Stimulated activated CD4-positive, alpha-beta T cell treated with anti-CD3 and anti-CD28 coated beads, TNF-alpha, amount 100 ng/mL, for 1 hour (primary cell): Measurements from ENCODE around the gene GSTM5.
"Not testable (repeated sequence)": the region's sequence is repeated elsewhere in the genome, so short reads cannot be mapped to it uniquely, and the experiment has no call there.

Source experiments
- DNase-seq, 3 donors: peaks; one replicate each; pipeline ENCODE4 v3.0.0-alpha.2; 2020; ENCODE audit warnings: low read depth in 3 of 3, low spot score in 1 of 3

Gene GSTM5

DNA sequence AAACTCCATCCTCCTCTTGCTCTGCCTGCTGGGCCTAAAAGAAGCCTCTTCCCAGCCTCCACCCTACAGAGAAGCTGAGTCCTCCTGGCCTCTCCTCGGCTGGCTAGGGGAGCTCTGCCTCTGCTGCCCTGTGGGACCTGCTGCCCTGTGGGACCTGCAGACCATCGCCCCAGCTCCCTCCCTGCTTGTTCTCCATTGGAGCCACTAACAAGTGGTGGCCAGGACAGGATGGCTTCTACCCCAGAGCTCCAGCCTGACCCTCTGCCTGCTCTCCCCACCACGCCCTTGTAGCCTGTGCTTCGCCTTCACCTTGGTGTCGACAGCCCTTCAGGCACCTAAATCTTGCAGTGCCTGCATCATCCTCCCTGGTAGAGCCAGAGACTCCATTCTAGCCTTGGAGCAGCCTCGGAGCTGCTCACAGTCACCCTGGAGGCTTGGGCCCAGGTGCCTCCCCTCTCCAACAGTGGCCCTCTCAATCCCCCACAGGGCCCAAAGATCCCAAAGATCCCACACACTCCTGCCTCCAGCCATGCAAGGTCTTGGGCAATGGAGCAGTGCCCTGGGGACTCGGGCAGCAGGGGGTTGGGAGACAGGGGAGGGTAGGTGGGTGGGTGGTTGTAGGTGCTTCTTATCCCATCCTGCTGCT is 48.7 kb downstream of the GSTM5 start:
- DNase-seq = no peak

DNA sequence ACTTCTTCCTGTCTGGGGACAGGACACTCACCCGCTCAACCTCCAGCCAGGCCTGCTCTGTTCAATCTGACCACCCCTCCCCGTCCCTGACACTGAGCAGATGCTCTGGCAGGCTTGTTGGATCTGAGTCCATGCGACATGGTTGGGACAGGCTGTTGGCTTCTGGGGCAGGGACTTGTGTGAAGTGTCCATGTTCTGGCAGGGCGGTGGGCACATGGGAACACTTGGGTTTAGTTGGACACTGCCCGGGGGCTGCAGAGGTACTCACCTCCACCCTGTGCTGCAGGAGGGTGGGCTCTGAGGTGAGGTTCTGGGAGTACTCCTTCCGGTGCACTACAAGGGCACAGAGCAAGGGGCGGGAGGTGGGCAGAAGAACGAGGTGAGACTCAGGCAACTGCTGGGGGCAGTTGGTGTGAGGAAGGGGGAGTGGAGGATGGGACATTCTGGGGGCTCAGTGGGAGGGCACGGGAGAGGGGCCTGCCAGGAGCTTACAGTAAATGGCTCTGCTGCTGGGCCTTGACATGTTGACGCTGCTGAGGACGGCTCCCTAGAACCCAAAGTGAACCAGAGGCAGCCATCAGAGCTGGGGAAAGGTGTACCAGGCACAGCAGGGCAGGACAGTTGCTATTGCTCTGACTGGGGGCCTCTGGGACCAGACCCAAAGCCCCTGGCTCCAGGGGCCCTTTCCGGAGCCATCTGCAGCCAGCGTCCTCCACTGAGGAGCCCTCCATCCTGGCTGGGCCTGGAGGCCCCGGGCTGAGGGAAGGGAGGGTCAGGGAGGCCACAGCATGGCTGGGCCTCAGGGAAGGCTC is 49.4 kb downstream of the GSTM5 start:
- DNase-seq = no peak

DNA sequence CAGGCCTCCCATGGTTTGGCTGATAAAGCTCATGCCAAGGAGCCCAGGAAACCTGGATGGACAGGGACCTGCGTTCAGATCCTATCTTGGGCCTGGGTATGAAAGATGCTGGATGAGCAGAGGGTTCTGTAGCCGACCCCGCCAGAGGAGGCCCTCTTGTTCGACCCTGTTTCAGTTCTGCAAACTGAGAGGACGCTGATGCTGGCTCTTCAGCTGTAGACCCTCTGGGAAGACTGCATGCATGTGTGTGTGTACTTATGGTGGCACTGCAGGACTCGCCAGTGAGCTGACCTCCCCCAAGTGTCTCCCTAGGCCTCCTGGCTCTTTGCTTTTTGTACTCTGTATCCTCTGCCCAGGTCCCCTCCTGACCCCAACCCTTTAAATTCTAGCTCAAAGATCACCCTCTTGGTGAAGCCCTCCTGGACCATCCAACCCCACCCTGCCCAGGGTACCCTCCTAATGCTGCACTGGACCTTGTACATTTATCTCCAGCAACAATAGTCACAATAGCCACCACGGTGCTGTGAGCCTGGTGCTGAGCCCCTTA is 50.1 kb downstream of the GSTM5 start:
- no peak for DNase-seq

DNA sequence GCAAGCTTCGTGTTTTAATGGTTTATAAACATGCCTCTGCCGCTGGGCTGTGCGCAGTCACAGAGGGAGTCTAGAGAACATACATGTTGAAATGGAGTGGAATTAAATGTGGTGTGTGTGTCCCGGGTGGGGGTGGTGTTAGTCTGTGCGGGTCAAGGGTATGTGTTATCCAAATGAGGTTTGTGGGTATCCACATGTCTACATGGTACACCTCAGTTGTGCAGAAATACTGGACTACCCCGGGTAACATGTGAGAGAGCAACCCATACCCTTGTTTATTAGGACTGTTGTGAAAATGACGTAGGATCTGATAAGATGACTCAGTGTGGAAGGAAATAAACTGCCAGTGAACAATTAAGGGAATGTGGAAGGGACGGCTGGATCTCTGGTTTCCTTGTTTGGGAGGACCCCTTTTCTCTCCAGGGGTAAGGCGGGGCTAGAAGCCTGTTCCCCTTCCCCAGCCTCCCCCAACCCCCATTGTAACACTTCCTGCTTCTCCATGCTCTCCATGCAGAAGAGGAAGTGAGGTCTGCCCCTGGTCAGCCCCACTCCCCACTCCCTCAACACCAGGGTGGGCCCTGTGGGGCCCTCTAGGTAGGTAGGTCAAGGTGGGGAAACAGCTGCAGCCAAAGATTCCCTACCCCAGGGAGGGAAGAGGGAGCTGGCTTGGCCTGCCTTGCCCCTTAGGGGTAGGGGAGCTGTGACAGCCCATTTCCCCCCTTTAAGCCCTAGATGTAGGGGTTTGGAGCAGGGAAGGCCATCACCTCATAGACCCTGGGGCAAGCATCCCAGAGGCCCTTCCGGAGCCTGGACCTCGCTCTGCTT is 51.0 kb downstream of the GSTM5 start:
- no peak for DNase-seq

DNA sequence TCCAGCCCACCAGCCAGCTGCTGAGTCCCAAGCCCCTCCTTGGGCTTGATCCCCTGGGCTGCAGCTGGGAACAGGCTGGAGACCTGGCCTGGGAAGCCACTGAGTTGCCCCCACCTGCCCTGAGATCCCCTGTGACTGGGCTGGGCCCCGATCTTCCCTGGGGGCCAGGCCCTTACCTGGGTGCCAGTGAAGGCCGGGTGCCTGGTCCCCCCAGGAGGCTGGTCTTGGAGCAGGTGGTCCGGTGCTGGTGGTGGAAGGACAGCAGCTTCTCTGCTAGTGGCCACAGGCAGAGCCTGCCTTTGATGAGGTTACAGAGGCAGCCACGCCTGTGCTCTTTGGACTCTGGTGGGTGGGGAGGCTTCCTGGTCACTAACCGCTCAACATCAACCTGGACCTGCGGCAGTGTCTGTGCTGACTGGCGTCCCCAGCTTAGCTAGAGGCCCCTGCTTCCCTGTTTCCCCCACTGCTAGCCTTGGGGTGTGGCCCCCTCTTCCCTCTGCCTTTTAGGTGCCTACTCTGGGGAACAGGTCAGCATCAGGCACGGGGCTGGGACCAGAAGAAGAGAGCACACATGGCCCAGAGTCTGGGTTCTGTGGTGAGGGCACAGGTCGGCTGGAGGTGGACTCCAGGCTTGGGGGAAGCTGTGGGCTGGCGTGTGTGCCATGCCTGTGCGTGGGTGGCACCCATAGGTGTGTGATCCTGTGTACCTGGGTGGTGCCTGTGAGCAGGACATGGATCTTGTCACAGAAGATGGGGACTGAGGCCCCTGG is 51.8 kb downstream of the GSTM5 start, which contains the start of gene EPS8L3:
EPS8L3 (minus strand) TSS at position 278 of the 770 bp plus-strand sequence. CDS start 2,174 bp downstream, outside the sequence.
- no peak for DNase-seq

DNA sequence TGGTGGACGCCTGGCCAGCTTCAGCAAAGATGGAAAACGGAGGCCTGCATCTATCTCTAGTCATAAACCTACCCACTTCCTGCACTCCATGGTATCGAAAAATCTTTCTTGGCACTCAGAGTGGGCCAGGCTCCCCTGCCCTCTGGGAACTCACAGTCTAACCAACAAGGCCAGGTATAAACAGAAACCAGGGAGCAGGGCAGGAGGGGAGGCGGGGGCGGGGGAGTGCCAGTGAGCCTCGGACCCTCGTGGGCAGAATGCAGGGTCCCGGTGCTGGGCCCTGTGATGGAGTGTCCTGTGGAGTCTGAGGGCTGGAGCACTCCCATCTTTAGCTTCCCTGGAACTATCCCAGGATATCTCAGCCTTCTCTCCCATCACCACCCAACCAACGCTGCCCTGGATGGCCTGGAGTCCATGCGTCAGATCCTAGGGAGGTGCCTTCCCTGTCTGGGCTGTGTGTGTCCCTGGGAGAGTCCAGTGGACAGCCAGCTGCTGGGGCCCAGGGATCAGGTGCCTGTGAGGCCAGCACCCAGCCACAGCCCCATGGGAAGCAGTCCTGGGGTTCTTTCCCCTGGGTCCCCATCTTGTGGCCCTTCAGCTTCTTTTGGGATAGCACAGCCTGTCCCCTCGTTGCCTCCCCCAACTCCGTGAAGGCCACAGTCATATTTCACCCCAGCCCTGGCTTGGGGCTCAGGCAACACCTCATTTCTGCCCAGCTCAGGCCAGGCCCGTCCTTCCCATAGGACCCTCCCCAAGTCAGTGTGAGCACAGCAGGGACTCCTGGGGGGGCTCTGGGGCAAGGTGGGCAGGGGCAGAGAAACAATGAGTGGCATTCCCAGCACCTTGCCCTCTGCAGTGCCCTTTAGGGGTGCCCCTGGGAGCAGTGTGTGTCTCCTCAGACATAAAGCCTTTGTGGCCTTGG is 52.8 kb downstream of the GSTM5 start:
- DNase-seq = no peak

DNA sequence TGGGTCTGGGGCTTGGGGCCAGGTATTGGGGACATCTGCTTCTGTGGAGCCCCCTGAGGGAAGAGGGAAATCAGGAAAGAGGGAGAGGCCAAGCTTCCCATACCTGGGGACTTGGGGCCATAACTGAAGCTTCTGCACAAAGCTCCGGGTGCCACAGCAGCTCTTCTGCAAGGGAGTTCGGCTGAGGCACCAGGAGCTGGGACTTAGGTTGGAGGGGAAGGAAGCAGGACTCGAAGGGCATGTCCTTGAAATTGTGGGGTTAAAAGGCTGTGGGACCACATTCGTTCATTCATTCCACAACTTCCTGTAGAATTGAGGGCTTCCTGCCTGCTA is 53.4 kb downstream of the GSTM5 start:
- DNase-seq = no peak

DNA sequence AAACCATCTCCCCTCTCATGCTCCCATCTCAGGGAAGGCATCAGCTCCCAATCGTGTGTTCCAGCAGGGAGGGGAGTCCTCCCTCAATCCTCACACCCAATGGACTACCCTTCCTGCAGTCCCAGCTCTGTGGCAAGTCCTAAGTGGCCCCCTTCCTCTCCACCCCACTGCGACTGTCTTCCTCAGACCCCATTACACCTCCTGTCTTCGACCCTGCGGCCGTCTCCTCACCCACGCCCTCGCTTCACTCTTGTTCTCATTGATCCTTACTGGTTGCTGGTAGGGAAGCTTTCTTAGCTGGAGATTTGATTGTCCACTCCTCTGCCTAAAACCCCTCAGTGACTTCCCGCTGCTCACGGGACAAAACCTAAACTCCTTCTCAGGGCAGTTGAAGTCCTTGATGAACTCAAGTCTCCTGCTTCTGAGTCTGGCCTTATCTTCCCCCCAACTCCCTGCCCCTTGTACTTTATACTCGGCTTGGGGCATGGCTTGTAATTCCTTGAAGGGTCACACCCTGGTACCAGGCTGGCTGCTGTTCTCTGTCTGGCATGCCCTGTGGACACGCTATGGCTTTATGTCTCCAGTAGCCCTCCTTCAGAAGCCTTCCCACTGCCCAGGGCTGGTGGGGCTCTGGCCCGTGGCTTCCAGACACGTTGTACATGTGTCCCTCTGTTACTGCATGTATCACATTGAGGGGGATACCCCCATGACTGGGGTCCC is 54.0 kb downstream of the GSTM5 start:
- no peak for DNase-seq

DNA sequence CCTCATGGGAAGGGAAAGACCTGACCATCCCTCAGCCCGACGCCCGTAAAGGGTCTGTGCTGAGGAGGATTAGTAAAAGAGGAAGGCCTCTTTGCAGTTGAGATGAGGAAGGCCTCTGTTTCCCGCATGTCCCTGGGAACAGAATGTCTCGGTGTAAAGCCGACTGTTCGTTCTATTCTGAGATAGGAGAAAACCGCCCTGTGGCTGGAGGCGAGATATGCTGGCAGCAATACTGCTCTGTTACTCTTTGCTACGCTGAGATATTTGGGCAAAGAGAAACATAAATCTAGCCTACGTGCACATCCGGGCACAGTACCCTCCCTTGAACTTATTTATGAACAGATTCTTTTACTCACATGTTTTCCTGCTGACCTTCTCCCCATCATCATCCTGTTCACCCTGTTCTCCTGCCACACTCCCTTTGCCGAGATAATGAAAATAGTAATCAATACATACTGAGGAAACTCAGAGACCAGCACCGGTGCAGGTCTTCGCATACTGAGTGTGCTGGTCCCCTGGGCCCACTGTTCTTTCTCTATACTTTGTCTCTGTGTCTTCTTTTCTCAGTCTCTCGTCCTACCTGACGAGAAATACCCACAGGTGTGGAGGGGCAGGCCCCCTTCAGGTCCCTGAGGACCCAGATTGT is 55.1 kb downstream of the GSTM5 start:
- DNase-seq = not testable (repeated sequence)
